Body of pancreas (tissue), 4 donors: ENCODE measurements around the gene MAP2. TPM values are rescaled to one million over a fixed set of nuclear protein-coding genes. Genes with fewer than 3 reads are reported as not detected.
A peak's percentile ranks its signal among the peaks of the same experiment; 100 is the strongest.

Experiments used
- ATAC-seq: fragments of 150-250 bp; one replicate; pipeline ENCODE4 v1.9.1; 2016
- DNase-seq, 4 donors: peaks; one replicate each; pipeline ENCODE4 v3.0.0-alpha.2; 2019
- H3K27ac ChIP-seq, 4 donors: fragments of 200-600 bp; sonication (generic); 1 replicate in 3 of 4; 2 replicates in 1 of 4; pipeline versions ENCODE4 v1.5.1 to v1.6.1; 2016 to 2019; ENCODE audit warnings: mild to moderate bottlenecking in 1 of 4, mixed read lengths in 1 of 4, moderate library complexity in 1 of 4
- H3K27me3 ChIP-seq, 2 donors: fragments of 200-600 bp; sonication (generic); one replicate each; pipeline ENCODE4 v1.6.0; 2016; ENCODE audit warnings: mild to moderate bottlenecking in 1 of 2
- H3K36me3 ChIP-seq, 2 donors: fragments of 200-600 bp; sonication (generic); replicated peaks in 1 of 2; 2 replicates each; pipeline ENCODE4 v1.5.1; 2016; ENCODE audit warnings: low read depth in 2 of 2; ENCODE audit not compliant: insufficient read depth in 1 of 2
- H3K4me1 ChIP-seq: fragments of 200-600 bp; sonication (generic); one replicate; pipeline ENCODE4 v1.6.0; 2016
- H3K4me3 ChIP-seq, 2 donors: fragments of 200-600 bp; sonication (generic); 1 replicate in 1 of 2; 2 replicates in 1 of 2; pipeline ENCODE4 v1.5.1; 2016 to 2019
- H3K9me3 ChIP-seq, 3 donors: fragments of 200-600 bp; sonication (generic); 1 replicate in 2 of 3; 2 replicates in 1 of 3; pipeline ENCODE4 v1.5.1; 2016
- POLR2A ChIP-seq, 3 donors: fragments of 450-650 bp; IDR thresholded peaks; one replicate each; pipeline ENCODE4 v1.6.1; 2016; ENCODE audit warnings: antibody characterized with exemption in 3 of 3, mild to moderate bottlenecking in 2 of 3
- WGBS, 2 donors: methylation state at CpG; one replicate each; pipeline ENCODE4 v1.1.5; 2017; 5-methylcytosine and 5-hydroxymethylcytosine counted together
- intact Hi-C: fragments of 100-400 bp; cut with DNase I; formaldehyde crosslinking; loops from one replicate; pipeline ENCODE4 v1.15.1; 2023
- total RNA-seq, 2 donors: library from RNA; depleted of rRNA; stranded (reverse); fragments of >200 nt; gene quantifications; one replicate each; pipeline ENCODE4 v1.1.0, GENCODE V29; 2016
- TF ChIP-seq, protein P1 (sequence below), 7 experiments: fragments of 450-650 bp in 4 of 7; fragments of 200-600 bp in 3 of 7; sonication (generic) in 3 of 7; IDR thresholded peaks; one replicate each; pipeline ENCODE4 v1.5.1; 2016 to 2019; ENCODE audit warnings: antibody characterized with exemption in 7 of 7

The MAP2 gene
- total RNA-seq, 2 donors from 2014 or later: 14.2 to 32.9 TPM

DNA sequence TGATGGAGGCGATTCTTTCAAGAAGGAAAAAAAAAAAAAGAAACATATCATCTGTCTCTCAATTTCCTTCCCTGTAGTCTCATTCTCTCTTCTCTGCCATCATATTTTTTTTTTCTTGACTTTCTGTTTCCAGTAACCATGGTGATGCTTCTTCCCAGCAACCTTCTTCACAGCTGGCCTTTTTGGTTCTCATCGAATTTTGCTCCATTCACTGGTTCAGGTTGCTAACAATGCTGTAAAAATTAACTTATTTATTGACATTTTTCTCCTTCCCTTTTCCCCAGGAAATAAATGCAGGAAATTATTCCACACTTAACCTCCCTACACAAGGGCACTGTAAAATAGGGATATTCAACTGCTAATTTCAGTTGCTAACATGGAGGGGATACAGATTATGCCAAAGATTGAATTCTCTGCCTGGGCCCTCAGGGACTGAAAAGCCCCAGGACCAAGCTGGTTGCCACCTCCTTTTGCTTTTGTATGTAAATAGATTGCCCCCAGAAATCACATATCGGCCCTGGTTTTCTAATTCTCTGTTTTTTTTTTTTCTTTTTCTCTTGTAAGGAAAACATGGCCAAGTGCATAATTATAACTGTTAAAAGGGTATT lies 154.7 kb downstream of the MAP2 start:
- Histone ChIP-seq H3K36me3 (no peaks in the 10 kb centered on the region), H3K4me1 (no peaks in the 10 kb centered on the region), H3K9me3 (no peaks in the 10 kb centered on the region), H3K27me3 (no peaks in the 10 kb centered on the region), H3K27ac (no peak overlapping the region), H3K4me3 (no peak overlapping the region)
- 53 to 62% methylated on average over 2 to 3 of the region's 3 CpGs for WGBS, 2 donors
- TF ChIP-seq, protein P1, sequence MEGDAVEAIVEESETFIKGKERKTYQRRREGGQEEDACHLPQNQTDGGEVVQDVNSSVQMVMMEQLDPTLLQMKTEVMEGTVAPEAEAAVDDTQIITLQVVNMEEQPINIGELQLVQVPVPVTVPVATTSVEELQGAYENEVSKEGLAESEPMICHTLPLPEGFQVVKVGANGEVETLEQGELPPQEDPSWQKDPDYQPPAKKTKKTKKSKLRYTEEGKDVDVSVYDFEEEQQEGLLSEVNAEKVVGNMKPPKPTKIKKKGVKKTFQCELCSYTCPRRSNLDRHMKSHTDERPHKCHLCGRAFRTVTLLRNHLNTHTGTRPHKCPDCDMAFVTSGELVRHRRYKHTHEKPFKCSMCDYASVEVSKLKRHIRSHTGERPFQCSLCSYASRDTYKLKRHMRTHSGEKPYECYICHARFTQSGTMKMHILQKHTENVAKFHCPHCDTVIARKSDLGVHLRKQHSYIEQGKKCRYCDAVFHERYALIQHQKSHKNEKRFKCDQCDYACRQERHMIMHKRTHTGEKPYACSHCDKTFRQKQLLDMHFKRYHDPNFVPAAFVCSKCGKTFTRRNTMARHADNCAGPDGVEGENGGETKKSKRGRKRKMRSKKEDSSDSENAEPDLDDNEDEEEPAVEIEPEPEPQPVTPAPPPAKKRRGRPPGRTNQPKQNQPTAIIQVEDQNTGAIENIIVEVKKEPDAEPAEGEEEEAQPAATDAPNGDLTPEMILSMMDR (IDR thresholded peaks at IDR 0.05): no peak
- no peak for TF ChIP-seq POLR2A (IDR thresholded peaks at IDR 0.05)
- ATAC-seq (no peak), DNase-seq (no peak)
- intact Hi-C loops: no loop called here

DNA sequence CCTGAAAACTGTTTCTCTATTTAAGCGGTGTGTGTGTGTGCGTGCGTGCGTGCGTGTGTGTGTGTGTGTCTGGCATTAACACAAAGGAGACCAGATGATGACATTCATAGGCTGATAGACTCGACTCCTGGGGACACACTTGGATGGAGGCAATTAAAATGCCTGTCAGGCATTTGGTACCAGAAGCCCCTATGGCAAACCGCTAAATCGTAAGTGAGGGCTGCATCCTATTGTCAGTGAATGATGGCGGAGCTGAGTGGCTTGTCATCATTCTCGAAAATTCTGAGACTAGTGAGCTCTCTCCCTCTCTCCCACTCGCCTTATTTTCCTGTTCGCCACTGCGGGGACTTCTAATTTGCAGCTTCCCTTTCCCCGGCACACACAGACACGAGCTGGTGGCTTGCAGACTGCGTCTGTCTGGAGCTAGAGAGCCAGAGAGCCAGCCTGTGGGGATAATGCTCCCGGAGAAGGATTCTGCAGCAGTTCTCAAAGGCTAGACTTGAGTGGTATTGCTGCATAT lies 155.4 kb downstream of the MAP2 start:
- ATAC-seq (no peak), DNase-seq (peak in 1 of 4 donors; percentile 7)
- no peak overlapping the region for H3K4me3 ChIP-seq
- 57 to 77% methylated on average over 17 of the region's 17 CpGs for WGBS, 2 donors
- no peaks in the 10 kb centered on the region for H3K27me3 ChIP-seq
- no peak overlapping the region for H3K27ac ChIP-seq
- H3K4me1 ChIP-seq: no peaks in the 10 kb centered on the region
- TF ChIP-seq, protein P1 (IDR thresholded peaks at IDR 0.05): no peak
- no peak for TF ChIP-seq POLR2A (IDR thresholded peaks at IDR 0.05)
- H3K9me3 ChIP-seq: no peaks in the 10 kb centered on the region
- intact Hi-C loops: no loop called here
- H3K36me3 ChIP-seq: no peaks in the 10 kb centered on the region

DNA sequence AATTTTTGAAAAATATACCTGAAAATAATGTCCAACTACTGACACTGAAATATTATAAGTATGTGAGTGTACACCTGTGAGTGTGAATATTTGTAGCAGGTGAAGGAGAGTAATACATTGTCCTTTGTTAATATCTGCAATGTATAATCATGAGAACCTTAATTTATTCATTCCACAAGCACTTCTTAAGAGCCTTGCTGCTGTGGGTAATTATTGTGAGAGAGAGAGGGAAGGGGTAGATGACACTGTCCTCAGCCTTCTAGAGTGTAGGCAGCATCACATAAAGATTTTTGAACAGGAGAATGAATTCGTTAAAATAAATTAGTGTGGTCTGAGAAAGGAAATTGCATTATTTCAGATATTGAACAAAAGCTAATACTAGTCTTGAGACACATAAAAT lies 157.2 kb downstream of the MAP2 start:
- 59 to 61% methylated on average over 1 of the region's 1 CpG for WGBS, 2 donors
- Histone ChIP-seq H3K27me3 (no peaks in the 10 kb centered on the region), H3K36me3 (no peaks in the 10 kb centered on the region), H3K4me3 (no peak overlapping the region), H3K4me1 (no peaks in the 10 kb centered on the region), H3K27ac (no peak overlapping the region), H3K9me3 (no peaks in the 10 kb centered on the region)
- TF ChIP-seq, protein P1 (IDR thresholded peaks at IDR 0.05): no peak
- no peak for TF ChIP-seq POLR2A (IDR thresholded peaks at IDR 0.05)
- intact Hi-C loops: no loop called here
- DNase-seq (no peak), ATAC-seq (no peak)

DNA sequence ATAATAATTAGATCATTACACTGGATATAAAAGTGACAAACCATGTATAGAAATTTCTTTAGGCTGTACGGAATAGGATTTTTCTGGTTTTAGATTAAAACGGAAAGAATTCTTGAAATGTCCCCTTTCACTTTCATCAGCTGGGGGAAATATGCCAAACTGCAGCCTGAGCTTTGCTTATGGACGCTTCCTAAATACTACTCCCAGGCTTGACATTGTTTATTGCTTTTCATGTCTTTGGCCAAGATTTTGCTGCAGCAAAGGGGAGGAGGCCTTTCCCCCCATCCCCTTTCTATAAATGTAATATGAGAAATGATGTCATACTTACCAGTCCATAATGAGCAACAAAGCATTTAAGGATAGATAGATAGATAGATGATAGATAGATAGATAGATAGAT lies 158.4 kb downstream of the MAP2 start:
- 90 to 96% methylated on average over 3 of the region's 3 CpGs for WGBS, 2 donors
- Histone ChIP-seq H3K4me1 (no peaks in the 10 kb centered on the region), H3K36me3 (no peaks in the 10 kb centered on the region), H3K27me3 (no peaks in the 10 kb centered on the region), H3K27ac (no peak overlapping the region), H3K9me3 (no peaks in the 10 kb centered on the region), H3K4me3 (no peak overlapping the region)
- TF ChIP-seq, protein P1 (IDR thresholded peaks at IDR 0.05): no peak
- TF ChIP-seq POLR2A (IDR thresholded peaks at IDR 0.05): no peak
- intact Hi-C loops: no loop called here
- ATAC-seq (no peak), DNase-seq (no peak)

DNA sequence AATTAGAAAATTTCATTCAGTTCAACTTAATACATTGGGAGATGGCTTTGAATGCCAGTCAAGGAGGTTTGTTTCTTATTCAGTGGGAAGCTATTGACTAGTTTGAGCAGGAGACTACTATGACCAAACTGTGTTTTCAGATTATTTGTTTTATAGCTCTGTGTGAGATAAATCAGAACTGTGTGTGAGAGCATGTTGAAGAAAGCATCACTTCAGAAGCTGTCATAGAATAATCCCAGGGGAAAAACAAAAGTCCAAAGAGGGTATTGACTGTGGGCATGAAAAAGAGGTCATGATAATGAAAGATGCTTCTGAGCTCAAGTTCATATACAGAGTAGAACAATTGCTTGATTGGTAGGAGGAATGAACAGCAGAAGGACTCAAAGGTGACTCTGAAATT lies 160.6 kb downstream of the MAP2 start:
- DNase-seq (no peak), ATAC-seq (no peak)
- Histone ChIP-seq H3K9me3 (no peaks in the 10 kb centered on the region), H3K36me3 (no peaks in the 10 kb centered on the region), H3K4me3 (no peak overlapping the region), H3K27ac (no peak overlapping the region), H3K27me3 (no peaks in the 10 kb centered on the region), H3K4me1 (no peaks in the 10 kb centered on the region)
- TF ChIP-seq, protein P1 (IDR thresholded peaks at IDR 0.05): no peak
- no peak for TF ChIP-seq POLR2A (IDR thresholded peaks at IDR 0.05)
- intact Hi-C loops: no loop called here
